GM21737 (cell line): ENCODE results near the gene EPB41L4B.
"Not testable (repeated sequence)": the region's sequence is repeated elsewhere in the genome, so short reads cannot be mapped to it uniquely, and the experiment has no call there.

Source experiments
- ATAC-seq: cut with Tn5 transposase; IDR thresholded peaks from one replicate; pipeline ENCODE4 v1.9.1; 2021; ENCODE audit warnings: mild to moderate bottlenecking, moderate library complexity; ENCODE audit not compliant: unreplicated experiment

The EPB41L4B gene

GRCh38 chr9:109301012-109301411 is 19.8 kb downstream of the EPB41L4B start:
- no peak for ATAC-seq

DNA sequence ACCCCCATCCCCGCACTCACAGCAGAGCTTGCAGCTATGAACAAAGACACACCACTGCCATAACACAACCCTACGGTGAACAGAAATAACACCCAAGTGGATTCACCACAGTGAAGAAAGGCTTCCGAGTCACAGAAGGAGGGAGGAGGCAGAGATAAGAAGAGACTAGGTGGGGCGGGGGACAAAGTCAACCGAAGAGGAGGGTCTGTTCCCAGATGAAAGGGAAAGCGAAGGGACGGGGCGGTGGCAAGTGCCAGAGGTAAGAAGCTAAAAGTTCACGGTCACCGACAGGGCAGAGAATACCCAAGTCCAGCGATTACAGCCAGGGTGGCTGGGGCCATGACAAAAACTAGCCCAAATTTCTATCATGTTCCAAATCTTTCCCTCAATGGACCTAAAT is 21.0 kb downstream of the EPB41L4B start:
- ATAC-seq, result no peak

DNA sequence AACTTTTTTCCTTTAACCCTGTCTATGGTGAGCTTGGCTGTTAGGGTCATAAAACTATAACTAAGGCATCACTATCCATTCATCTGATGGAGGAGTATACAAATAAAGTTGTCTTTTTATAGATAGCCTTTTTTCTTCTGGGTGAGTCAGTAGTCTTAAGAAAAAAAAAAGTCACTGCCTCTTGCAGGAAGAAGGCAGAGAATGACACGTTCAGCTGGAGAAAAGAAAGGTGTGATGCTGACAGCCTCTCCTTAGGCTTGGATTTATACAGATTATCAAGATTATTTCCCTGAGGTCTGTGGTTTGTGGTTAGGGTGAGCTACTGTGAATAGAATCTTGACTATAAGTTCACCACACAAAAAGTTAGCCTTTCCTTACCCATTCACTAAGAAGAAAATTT is 23.0 kb downstream of the EPB41L4B start:
- no peak for ATAC-seq

DNA sequence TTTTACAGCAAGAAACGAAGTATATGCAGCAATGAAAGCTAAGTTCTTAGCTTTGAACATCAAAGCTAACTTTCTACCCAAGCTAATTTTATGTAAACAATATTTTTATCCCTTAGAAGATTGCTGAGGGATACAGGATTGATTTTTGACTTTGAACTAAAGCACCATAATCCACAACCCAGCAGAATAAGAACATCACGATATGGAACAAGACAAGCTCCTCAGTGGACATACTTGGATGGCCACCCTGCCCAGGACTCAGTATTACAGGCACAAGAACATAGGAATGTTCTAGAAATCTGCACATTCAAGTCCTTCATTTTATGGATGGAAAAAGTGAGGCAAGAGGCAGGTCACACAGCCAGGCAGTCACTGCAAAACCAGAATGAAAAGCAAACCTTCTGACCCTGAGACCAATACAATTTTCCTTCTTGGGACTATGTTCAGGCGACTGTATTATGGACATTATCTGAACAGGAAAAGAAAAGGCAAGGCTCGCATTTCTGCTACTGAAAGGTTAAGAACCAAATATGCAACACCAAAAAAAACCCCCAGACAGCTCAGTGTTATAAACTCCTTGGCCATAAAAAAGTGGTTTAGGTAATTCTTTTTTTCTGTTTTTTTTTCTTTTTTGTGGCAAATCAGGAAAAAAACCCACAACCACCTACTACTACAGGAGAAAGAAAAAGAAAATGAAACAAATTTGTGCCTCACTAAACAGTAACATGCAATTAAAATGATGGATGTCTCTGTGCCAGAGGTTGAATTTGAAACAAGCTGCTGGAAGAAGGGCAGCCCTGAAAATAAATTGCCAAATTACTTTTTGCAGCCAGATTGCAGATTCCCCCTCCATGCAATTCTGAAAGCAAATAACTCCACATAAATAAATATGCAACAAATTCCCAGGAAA is 25.4 kb downstream of the EPB41L4B start:
- ATAC-seq, result no peak

DNA sequence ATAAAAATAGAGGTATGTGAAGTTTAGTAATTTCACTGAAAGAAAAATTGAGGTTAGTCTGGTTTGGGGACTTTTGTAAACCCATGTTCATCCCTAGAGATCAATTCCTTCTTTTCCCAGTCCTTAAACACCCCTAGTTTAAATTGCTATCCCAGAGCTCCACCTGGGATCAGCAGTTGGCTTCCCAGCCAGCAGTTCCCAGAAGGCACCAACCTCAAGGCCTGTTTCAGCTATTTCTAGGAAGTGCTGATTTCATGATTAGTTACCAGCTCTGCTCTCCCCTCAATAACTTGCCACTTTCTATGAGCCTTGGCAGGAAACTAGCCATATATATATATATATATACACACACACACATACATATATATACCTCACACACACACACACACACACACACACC is 30.5 kb downstream of the EPB41L4B start:
- no peak for ATAC-seq

- no peak for ATAC-seq
Observed at GRCh38 chr9:109289931-109290330, 30.9 kb downstream of the EPB41L4B start.

DNA sequence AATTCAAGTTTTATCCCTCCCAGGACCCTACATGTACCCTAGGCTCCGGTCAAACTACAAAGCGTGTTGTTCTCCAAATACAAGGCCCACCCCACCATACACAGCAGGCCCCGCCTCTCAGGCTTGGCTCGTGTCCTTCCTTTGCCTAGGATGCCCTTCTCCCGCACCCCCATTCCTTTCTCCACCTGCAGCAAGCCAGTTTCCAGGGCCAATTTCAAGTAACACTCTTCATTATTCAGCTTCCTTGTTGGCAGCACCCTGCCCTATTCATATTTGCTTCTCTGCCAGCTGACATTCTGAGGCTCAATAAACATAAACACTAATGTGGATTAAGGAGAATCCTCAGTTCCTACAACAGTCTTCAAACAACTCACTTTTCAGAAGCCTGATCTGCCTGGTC is 31.7 kb downstream of the EPB41L4B start:
- no peak for ATAC-seq

DNA sequence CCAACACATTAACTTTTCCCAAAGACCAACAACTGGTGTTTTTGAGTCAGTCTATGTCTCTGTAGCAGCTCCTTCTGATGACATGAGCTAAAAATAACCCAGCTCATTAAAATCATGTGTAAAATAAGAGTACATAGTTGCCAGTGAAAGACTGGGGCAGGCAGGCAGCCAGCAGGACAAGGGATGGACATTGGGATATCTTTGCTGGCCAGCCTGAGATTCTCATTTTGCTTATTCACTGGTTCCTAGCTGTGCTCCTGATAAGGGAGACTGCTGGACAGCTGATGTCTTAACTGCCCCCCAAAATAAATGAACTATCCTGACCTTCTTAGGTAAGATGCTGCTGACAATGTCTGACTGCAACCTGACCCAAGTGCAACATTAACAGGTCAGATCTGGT is 33.9 kb downstream of the EPB41L4B start:
- ATAC-seq, result no peak

DNA sequence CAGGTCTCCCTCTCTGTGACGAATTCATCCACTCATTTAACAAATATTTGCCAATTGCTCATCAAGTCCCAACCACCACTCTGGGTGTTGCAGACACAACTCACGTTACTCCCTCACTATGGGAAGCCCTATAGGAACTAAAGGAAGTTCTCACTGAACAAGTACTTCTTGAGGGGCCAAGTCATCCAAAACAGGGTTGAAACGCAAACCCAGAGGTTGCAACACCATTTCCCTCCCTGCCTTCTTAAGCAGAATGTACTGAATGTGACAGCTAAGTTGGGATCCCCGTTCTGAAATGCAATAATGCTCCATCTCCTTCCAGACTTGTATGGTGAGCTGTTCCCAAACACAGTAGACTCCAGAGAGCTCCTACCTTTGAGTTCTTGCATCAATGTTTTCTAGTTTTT is 34.3 kb downstream of the EPB41L4B start:
- no peak for ATAC-seq

GRCh38 chr9:109283672-109284071 is 37.2 kb downstream of the EPB41L4B start:
- not testable (repeated sequence) for ATAC-seq

DNA sequence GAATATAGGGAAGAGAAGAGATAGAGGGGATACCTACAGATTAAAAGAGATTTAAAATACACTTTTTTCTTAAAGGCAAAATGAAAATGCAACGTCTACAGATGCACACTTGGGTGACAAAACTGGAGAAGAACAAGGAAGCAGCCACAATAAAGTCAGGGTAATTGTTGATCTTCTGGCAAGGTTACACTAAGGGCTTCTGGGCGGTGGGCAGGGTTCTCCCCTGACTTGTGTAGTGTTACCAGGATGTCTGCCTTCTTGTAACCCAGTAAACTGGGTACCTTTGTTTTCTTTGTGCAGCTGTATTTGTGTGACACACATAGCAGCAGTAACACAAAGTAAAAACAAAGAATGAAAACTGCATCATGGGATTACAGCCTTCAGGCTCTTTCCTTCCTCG is 37.8 kb downstream of the EPB41L4B start:
- ATAC-seq, result no peak

DNA sequence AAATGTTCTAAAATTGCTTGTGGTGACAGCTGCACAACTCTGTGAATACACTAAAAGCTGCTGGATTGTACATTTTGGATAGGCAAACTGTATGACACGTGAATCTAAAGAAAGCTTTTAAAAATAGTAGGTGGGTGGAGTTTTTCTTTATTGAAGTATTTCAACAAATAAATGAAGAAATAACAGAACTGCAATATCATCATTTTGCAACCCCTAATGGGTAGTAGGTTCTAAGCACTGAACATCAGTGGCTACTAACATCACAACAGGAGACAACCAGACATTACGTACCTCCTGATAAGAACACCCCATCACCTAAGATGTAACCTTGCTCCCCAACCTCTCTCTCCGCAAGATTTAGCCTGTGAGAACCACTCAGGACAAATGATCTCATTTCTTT is 38.6 kb downstream of the EPB41L4B start:
- no peak for ATAC-seq

GRCh38 chr9:109281518-109281917 is 39.3 kb downstream of the EPB41L4B start:
- ATAC-seq, result no peak

GRCh38 chr9:109278848-109279247 is 42.0 kb downstream of the EPB41L4B start:
- ATAC-seq, result no peak

- ATAC-seq, result no peak
Observed at GRCh38 chr9:109278216-109278615, 42.6 kb downstream of the EPB41L4B start.

DNA sequence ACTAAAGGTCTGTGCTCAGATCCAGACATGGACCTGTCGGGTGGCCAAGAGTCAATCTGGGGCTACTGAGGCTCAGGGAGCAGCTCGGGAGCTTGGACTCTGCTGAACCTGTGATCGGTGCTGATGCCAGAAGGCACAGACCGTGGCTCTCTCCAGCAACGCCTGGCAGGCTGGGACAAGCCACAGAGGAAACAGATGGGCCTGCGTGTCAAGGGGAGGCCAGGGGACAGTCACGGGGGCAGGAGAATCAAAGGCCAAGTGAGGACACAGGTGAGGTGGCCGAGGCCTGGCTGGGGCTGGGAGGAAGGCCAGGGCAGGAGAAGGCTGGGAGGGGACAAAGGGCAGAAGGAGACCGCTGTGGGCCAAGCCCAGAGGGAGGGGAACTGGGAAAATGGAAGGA is 43.4 kb downstream of the EPB41L4B start:
- no peak for ATAC-seq

DNA sequence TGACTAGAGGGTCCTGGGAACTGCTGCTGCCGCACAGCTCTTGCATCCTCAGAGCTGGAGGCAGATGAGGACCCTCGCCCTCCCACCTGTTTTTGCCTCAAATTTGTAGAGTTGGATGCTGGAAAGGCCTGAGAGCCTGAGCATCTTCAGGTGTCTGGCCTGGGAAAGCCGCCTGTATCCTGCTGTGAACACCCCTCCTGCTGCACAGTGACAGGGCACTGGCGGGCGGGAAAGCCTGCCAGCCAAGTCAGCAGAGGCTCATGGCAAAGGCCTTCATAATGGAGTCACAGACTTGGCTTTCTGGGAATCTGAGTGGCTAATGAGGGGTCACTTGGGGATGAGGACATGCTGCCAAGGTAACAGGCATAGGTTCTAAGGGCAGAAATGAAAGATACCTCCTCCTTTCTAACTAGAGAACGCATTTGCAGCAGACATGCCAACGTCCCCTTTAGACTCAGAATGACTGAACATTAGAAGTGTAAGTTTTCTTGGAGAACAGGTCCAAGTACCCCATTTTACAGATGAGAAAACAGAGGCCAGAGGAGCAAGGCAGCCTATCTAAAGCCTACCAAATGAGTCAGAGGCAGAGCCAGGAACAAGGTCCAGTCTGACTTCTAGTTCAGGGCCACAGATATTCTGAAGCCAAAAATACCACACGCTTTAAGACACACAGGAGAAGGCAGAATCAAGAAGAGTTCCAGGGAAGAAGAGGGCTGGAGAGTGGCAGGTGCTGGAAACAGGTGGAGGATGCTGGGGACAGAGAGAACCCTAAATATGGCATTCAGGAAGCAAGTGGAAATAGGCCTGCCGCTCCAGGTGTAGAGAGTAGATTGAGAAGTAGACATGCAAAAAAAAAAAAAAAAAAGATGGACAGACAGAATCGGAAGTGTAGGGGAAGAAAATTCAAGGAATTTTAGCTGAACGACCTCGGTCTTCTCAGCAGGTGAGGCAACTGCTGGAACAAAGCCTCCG is 44.1 kb downstream of the EPB41L4B start:
- no peak for ATAC-seq

DNA sequence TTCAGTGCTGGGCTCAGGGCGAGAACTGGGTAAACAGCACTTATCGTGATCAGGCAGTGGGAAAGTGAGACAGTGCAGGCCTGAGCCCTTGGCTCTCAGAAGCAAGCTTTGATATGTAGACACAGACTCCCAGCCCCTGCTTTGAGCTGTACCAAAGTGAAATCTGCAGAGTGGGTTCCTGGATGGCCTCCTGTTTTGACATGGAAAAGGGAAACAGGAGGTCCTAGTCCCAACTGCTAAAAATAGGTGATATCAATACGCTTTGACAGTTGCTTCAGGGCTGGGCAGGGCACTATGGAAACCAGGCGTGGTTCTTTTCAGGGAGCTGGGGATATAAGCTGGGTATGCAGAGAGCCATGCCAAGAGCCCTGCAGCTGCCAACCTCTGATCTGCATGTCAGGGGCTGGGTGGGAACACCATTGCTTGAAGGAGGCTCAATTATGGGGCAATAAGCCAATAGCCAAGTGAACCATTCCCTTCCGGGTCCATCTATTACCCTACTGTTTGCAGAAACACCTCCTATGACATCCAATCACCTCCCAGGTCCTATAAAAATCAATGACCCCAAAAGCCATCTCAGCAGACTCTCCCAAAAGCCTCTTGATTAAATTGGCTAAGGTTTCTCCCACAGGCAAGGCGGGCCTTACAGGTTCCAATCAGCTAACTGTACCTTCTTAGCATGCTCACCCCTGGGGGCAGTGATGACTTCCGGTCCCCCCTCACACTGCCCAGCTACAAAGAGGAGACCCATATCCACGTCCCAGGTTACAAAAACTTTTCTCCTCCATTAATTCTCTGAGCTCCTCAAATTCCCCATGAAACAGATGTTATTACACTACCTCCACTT is 45.8 kb downstream of the EPB41L4B start:
- no peak for ATAC-seq

DNA sequence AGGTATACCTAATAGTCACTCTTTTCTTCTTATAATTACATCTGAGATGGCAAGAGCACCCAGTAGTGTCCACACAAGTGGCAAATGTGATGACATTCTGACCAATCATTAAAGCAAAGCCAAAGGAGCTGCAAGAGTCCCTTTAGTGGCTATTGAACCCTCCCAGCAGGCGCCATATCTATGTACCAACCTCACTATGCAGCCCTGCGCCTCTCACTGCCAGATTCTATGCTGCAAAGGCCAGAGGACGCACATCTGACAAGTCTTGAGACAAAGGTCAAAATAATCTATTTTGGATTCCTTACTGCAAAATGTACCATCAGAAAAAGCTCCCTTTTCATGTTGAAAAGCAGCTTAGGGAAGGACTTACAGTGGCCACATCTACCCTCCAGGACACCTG is 47.0 kb downstream of the EPB41L4B start:
- ATAC-seq, result no peak

DNA sequence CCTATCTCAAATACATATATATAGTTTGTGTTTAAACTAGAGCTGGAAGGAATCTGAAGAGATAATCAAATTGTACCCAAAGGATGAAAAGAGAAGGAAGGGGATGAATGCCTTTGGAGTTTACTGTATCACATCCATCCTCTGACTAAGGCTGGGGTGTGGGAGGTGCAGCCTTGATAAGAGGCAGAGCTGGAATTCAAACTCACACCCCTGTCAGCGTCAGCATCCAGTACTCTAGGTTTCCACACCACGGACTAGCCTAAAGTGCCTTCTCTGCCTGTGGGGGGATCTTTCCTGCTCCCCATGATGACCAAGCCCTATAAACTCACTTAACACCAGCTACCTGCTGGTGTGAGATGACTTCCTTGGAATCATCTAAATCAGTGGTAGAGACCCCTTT is 48.1 kb downstream of the EPB41L4B start:
- no peak for ATAC-seq

GRCh38 chr9:109272045-109272444 is 48.8 kb downstream of the EPB41L4B start:
- ATAC-seq, result no peak
